NOMO-1 (cell line): ENCODE measurements around the gene PFKP.

Experiments used
- DNase-seq, 2 experiments: peaks; one replicate each; lab custom pipeline; 2025; ENCODE audit not compliant: unreplicated experiment in 2 of 2; lab: John Stamatoyannopoulos, UW

The PFKP gene

DNA sequence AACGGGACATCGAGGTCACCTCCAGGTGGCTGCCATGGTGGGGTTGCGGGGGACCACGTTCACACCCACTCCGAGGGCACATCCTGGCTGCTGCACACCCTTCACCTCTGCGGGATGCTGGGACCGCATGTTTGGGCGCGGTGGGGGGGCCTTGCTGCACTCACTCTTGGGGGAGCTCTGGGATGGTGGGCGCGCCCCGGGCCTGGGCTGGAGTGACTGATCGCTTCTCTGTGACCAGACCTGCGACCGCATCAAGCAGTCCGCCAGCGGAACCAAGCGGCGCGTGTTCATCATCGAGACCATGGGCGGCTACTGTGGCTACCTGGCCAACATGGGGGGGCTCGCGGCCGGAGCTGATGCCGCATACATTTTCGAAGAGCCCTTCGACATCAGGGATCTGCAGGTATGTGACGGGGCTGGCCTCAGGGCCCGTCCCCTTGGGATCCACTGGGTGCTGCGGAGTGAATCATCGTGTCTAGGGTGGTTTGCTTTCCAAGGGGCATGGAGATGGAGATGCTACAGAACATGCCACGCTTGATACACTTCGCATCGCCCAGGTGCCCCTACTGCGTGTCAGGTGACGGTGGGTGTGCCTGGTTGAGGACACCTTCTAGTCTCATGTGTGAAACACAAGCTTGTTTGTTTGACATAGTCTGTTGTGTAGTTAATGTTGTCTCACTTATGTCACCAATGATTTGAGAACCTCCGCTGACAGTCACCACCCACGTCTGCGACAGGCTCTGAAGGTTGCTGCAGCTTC, 62.4 kb downstream of the PFKP start:
- DNase-seq = no peak

DNA sequence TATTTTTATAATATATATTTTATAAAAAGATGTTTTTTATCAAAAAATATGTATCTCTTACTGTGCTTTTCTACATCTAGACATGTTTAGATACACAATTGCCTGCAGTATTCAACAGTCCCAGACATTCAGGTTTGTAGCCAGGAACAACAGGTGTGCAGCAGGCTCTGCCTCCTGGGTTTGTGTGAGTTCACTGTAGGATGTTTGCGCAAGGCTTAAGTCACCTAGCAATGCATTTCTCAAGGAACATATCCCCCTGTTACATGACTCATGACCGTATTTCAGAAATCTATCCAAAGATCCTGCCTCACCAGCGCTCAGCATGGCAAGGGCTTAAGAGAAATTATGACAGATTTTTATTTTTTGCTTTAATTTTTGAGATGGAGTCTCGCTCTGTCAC, 63.8 kb downstream of the PFKP start:
- no peak for DNase-seq

DNA sequence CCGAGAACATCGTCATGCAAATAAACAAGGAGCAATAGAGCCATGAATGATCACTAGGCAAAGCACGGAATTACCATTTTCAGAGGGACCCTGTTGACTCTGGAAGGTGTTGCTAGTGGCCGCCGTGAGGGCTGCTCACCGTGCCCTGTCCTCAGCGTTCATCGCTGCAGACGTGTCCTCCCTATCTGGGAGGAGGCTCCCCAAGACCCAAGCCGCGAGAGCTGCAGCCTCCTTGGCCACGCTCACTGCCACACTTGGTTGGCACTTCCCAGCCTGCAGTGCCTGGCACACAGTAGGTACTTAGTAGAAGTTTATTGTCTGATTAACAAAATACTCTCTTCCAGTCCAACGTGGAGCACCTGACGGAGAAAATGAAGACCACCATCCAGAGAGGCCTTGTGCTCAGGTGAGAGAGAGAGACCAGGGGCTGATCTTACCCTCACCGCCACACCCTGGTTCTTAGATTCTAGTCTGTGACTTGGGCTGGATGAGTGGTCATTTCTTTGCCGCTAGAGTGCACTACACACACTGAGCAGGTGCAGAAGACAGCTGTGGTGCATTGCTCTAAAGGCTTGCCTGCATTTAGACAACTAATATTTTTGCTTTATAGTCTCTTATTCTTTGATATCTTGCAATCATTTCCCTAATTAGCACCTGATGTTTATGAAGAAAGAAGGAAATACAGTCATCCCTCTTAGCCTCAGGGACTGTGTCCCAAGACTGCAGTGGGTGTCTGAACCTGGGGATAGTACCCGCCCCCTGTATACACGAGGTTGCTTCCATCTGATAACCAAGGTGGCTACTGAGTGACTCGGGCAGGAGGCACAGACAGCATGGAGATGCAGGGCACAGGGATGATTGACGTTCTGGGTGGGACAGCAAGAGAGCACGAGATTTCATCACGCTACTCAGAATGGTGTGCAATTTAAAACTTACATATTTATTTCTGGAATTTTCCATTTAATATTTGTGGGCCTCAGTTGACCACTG, 65.0 kb downstream of the PFKP start:
- no peak for DNase-seq

GRCh38 chr10:3133948-3134347, 66.6 kb downstream of the PFKP start:
- DNase-seq = no peak

DNA sequence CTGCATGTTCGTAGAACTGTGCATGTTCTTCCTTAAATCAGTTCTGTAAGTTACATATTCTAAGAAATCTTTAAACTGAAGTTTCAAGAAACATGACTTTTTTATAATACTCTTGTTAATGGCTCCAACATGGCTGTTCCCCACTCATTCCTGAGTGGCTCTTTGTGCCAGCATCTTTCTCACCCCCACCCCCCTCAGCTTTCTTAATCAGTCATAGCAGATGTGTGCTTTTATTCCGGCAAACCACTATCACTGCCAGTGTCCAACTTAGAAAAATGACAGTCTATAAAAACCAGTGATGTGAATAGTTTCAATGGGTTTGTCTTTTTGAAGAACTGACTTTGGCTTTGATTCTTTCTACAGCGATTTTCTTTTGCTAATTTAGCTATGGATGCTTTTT, 67.7 kb downstream of the PFKP start:
- DNase-seq = no peak

DNA sequence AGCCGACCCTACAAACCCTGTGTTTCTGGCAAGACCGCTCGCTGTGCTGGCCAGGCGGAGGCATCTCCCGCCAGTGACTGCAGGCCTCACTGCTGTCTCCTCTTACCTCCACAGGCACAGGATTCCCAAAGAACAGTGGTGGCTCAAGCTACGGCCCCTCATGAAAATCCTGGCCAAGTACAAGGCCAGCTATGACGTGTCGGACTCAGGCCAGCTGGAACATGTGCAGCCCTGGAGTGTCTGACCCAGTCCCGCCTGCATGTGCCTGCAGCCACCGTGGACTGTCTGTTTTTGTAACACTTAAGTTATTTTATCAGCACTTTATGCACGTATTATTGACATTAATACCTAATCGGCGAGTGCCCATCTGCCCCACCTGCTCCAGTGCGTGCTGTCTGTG, 69.0 kb downstream of the PFKP start:
- no peak for DNase-seq

DNA sequence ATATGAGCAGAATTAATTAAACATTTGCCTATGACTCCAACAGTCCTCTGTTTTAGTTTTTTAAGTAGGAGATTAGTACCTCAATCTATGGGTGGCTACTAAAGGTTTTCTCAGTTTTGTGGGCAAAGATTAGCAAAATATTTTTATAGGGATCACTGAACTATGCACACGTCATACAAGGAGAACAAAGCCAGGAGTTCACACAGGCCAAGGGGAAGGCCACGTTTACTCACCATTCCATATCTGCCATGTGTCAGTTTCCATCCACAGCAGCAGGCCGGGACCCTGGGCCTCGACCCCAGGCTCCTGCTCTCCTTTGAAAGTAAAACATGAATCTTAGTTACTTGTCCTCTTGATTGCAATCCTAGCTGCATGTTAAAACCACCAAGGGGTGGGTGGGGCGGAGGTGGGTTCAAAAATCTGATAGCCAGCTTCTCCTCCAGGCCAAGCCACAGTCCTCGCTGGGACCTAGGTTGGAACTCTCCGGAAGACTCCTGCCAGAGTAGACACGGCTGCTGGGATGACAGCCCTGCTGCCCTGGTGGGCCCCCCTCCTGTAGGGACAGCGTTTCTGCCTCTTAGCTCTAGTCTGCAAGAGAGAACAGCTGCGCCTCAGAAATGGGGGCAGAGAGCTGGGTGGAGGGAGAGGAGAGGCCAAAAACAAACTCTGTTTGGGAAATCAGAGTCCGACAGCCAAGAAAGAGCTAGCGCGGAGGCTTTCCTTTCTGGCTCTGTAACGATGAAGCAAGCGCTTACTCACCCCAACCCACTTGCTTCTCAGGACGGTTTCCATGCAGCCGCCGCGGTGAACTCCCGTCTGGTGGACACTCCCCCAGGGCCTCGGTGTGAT, 69.6 kb downstream of the PFKP start:
- no peak for DNase-seq

GRCh38 chr10:3137958-3138726, 70.8 kb downstream of the PFKP start:
- no peak for DNase-seq

DNA sequence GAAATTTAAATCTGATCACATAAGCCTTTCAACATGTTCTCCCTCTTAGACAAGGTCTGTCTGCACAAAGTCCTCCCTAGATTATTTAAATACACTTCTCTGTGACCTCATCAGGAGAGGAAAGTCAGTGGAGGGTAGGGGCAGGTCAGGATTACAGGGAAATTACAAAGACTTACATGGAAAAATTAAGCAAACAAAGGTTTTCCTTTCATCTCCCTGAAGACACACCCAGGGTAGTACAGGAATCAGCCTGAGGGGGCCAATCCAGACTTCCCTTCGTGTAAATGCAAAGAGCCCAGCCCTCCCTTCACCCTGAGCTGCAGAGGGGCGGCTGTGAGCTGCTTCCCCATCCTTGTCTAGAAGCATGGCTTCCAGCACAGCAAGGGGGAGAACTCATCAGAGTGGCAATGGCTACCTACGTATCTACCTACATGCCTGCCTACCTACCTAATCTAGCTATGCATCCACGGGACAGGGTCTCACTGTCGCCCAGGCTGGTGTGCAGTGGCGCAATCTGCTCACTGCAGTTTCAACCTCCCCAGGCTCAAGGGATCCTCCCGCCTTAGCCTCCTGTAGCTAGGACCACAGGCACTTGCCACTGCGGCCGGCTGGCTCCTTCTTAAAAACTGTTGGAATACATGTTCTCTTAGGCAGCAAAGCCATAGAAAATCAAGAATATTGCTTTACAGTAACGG, 72.0 kb downstream of the PFKP start:
- no peak for DNase-seq

- no peak for DNase-seq
Measured at GRCh38 chr10:3140280-3140679, 72.9 kb downstream of the PFKP start.

- no peak for DNase-seq
Measured at GRCh38 chr10:3141351-3142005, 74.1 kb downstream of the PFKP start.

DNA sequence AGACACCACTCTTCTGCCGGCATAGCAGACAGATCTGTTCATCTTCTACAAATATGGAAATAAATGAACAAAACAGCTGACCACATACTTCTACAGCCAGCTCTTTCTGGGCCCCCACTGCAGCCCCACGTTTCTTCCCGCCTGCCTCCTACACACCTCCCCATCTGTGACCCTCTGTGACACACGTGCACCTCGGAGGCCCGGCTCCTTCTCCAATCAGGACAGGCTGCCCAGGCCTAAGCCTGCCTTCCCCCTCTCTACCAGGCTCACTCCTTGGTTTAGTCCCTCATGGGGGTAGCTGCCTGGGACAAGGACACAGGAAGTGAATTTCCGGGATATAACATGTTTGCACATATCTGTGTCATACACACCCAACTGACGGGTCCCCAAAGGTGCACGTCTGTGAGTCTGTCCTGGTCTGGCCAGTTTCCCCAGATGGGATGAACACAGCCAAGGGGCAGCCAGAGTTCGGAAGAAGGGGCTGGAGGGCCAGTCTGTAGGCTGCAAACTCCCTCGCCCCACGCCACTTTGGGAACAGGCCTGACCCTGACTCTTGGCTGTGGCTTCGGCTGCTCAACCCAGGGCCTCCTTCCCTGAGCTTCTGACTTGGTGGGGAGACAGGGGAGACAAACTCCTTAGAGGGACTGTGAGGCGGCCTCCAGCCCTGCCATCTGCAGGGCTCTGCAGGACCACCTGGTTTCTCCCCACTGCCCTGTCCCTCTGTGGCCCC, 75.0 kb downstream of the PFKP start:
- DNase-seq = no peak

DNA sequence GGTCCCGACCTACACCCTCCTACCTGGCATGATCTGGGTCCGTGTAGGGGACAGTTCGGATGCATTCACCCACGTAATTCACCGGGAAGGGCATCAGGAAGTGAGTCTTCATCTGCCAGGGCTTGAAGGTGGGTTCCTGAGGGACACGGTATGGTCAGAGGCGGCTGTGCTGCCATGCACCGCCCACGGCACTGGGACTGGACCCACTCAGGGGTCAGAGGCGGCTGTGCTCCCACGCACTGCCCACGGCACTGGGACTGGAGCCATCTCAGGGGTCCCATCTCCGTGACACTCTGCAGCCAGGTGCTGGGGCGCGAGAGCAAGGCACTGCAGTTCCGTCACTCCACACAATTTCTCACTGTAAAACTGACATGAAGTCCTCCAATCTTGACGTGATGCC, 76.0 kb downstream of the PFKP start:
- no peak for DNase-seq

DNA sequence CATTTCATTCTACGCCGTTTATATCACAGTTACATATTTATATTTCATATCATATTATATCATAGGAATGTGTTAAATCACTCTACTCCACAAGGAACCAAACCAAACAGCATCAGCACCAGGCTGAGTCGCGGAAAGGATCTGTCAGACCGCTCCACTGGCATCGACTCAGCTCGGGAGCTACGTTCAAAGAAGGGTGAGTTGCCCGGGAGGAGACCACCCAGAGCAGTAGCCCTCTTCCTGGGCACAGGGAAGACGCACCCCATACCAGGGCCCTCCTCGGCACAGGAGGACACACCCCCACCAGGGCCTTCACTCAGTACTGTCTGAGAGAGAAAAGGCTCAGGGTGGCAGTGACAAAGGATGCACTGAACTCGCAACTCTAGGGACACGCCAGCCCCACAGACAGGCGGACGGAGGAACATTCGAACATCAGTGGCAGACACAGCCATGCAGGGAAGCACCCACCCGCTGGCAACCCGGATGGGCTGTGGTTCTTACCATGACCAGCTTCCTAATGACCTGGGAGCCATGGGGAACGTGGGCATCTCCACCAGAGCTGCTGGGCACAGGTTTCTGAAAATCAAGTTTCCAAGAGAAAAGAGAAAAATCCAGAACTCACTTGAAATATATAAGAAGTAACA, 76.6 kb downstream of the PFKP start:
- DNase-seq = no peak

DNA sequence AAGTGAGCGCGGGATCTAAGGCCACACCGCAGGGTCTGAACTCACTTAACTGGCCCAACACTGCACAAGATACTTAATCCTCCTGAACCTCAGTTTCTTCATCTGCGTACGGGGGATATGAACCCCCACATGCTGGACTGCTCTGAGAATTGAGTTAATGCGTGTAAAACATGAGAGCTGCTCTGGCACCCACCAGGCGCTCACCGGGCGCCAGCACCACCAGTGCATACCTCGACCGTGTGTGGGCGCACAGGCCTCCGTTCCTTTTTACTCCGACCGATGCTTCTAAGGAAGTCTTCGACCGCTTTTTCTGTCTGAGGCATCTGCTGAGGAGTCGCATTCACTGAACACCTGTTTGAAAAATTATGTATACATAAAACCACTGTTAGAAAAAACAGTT, 78.0 kb downstream of the PFKP start:
- no peak for DNase-seq

DNA sequence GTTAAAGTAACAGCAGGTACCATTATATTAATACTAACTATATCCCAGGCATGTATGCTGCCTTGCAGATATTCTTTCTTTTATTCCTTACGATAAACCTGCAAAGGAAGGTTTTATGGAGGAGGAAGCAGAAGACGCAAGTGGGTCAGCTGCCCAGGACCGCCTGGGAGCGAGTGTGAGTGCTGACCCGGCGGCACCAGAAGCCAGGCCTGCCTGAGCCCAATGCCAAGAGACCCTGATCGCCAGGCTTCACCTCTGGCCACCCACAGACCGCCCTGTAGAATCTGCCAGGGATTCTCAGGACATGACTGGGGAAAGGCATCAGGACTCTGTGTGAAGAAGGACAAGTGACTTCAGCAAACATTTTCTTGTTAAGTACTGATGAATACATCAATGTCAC, 78.9 kb downstream of the PFKP start:
- DNase-seq = no peak

- no peak for DNase-seq
Measured at GRCh38 chr10:3147117-3147820, 79.9 kb downstream of the PFKP start.
